ENCODE measurements around the gene PLEKHN1. TPM values are rescaled to one million over a fixed set of nuclear protein-coding genes. Genes with fewer than 3 reads are reported as not detected.
"Not testable (repeated sequence)": the region's sequence is repeated elsewhere in the genome, so short reads cannot be mapped to it uniquely, and the experiment has no call there.

The PLEKHN1 gene
- total and polyA plus RNA-seq, 5 experiments from 2014 or later = 0.19 to 0.93 (median 0.60) TPM; not detected in 2

DNA sequence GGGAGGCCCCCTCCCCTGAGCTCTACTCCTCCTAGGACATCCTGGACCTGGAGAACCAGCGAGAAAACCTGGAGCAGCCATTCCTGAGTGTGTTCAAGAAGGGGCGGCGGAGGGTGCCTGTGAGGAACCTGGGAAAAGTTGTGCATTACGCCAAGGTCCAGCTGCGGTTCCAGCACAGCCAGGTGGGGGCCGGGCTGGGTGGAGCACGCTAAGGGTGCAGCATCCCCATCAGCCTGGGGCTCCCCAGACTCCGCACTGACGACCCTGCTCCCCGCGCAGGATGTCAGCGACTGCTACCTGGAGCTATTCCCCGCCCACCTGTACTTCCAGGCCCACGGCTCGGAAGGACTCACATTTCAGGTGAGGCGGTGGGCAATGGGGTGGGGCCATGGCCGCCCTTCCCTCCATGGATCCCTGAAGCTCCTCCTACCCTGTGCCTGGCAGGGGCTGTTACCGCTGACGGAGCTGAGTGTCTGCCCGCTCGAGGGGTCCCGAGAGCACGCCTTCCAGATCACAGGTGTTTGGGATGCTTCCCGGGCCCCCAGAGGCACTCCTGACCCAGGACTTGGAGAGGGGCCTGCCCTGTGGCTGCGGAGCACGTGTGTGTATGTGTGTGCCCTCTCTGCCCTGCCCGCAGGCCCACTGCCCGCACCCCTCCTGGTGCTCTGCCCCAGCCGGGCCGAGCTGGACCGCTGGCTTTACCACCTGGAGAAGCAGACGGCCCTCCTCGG is 4.1 kb downstream of the PLEKHN1 start:
- Mint-ChIP-seq H3K9me3 (no peaks in the 10 kb centered on the region), H3K4me1 (peaks cover 0 to 9% (median 4%) of the 10 kb centered on the region in 4 donors), H3K36me3 (no peaks in the 10 kb centered on the region), H3K4me3 (no peak overlapping the region), H3K27ac (no peak overlapping the region), H3K27me3 (peaks cover 9 to 36% (median 14%) of the 10 kb centered on the region in 5 donors)
- DNase-seq (no peak), ATAC-seq (no peak)
- POLR2A ChIA-PET = no interaction called here

DNA sequence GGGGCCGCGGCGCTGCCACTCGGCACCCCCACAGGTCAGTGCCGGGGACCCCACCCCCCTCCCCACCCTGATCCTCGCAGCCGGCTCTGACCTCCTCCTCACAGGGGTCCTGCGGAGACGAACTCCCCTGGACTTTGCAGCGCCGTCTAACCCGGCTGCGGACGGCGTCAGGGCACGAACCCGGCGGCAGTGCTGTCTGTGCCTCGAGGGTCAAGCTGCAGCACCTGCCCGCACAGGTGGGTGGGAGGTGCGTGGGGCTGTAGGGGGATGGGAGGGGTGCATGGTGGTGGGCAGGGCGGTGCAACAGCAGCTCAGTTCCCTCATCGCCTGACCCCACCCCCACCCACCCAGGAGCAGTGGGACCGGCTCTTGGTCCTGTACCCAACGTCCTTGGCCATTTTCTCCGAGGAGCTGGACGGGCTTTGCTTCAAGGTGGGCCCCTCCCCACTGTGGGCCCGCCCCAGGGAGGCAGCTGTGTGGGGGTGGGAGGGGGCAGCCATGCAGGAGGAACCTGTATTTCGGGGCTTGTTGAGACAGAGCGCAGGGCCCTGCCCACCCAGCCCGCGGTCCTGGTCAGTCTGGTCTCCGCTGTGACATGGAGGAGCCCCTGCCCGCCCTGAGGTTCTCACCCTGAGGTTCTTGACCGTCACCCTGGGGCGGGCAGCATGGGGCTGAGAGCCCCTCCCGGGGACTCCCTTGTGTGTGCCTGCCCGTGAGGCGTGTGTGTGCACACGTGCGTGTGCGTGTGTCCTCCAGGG is 4.9 kb downstream of the PLEKHN1 start:
- H3K9me3 Mint-ChIP-seq = no peaks in the 10 kb centered on the region
- H3K4me3 Mint-ChIP-seq = no peak overlapping the region
- H3K4me1 Mint-ChIP-seq = peaks cover 4 to 13% (median 5%) of the 10 kb centered on the region in 4 donors
- H3K27me3 Mint-ChIP-seq = peaks cover 9 to 41% (median 20%) of the 10 kb centered on the region in 5 donors
- POLR2A ChIA-PET = no interaction called here
- DNase-seq = no peak
- ATAC-seq = no peak
- no peak overlapping the region for H3K27ac Mint-ChIP-seq
- no peaks in the 10 kb centered on the region for H3K36me3 Mint-ChIP-seq

DNA sequence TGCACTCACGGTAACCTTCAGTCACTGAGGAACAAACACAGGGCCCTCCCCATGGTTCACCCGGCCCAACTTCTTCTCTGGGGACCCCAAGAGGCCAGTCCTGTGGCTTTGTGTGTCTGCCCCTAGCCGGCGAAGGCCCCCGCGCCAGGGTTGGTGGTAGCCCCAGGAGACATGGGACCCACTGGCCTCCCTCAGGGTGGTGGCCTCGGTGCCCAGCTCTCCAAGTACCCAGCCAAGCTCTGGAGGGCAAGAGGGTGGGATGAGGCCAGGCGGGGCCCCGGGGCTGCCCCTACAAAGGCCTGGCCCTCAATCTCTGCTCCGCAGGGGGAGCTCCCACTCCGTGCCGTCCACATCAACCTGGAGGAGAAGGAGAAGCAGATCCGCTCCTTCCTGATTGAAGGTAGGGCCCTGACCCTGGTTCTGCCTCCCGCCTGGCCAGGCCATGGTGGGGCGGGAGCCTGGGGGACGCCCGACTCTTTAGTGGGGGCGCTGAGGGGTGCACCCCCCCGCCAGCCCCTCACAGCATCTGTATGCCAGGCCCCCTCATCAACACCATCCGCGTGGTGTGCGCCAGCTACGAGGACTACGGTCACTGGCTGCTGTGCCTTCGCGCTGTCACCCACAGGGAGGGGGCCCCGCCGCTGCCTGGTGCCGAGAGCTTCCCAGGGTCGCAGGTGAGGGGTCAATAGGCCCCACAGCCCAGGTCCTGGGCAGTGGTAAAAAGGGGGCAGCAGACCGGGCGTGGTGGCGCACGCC is 5.6 kb downstream of the PLEKHN1 start:
- no peak for DNase-seq
- POLR2A ChIA-PET = no interaction called here
- H3K4me3 Mint-ChIP-seq = no peak overlapping the region
- peaks cover 9 to 41% (median 20%) of the 10 kb centered on the region in 5 donors for H3K27me3 Mint-ChIP-seq
- no peak for ATAC-seq
- no peaks in the 10 kb centered on the region for H3K9me3 Mint-ChIP-seq
- H3K4me1 Mint-ChIP-seq = peaks cover 4 to 10% (median 5%) of the 10 kb centered on the region in 4 donors
- no peak overlapping the region for H3K27ac Mint-ChIP-seq
- H3K36me3 Mint-ChIP-seq = no peaks in the 10 kb centered on the region

DNA sequence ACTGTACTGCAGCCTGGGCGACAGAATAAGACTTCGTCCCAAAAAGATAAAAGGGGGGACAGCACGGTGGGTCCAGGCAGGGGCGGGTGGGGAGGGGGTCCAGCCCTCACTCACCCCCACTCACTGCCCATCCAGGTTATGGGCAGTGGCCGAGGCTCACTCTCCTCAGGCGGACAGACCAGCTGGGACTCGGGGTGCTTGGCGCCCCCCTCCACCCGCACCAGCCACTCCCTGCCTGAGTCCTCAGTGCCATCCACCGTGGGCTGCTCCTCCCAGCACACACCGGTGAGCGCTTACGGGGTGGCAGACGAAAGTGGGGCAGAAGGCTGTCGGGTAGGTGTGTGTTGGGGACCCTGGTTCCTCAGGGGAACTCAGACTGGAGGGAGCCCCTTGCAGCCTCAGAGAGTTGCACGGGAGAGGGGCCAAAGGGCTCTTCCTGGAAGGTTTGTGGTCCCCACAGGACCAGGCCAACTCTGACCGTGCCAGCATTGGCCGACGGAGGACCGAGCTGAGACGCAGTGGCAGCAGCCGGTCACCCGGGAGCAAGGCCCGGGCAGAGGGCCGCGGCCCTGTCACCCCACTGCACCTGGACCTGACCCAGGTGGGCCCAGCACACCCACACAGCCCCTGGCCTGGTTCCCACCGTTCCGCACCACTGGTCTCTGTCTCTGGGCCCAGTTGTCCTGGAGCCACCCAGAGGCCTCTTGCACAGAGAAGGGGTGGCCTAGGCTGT is 6.6 kb downstream of the PLEKHN1 start:
- Mint-ChIP-seq H3K9me3 (no peaks in the 10 kb centered on the region), H3K4me3 (no peak overlapping the region), H3K36me3 (no peaks in the 10 kb centered on the region), H3K27ac (peak overlapping the region in 1 of 10 donors; percentile 18), H3K4me1 (peaks cover 4 to 7% (median 5%) of the 10 kb centered on the region in 4 donors), H3K27me3 (peaks cover 9 to 41% (median 20%) of the 10 kb centered on the region in 5 donors)
- no peak for DNase-seq
- POLR2A ChIA-PET = no interaction called here
- no peak for ATAC-seq

DNA sequence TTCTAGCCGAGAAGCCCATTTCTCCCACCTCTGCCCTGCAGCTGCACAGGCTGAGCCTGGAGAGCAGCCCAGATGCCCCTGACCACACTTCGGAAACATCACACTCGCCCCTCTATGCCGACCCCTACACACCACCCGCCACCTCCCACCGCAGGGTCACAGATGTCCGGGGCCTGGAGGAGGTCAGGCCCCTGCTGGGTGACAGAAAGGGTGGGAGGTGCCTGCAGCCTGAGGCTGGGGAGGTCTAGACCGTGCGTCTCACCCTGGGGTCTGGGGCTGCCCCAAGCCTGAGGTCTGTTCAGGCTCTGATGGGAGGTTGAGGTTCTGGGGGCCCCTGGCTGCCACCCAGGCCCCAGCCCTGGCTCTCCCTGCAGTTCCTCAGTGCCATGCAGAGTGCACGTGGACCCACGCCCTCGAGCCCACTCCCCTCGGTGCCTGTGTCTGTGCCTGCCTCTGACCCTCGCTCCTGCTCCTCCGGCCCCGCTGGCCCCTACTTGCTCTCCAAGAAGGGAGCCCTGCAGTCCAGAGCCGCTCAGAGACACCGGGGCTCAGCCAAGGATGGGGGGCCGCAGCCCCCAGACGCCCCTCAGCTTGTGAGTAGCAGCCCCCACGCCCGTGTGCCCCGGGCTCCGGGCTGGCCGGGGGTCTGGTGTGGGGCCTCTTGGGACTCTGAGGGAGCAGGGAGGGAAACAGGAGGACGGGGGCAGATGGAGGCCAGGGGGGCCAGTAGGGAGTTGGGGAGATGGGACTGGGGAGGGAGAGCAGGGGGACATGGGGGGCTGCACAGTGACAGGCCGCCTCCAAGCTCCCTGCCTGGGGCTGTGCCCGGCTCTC is 7.4 kb downstream of the PLEKHN1 start:
- H3K27ac Mint-ChIP-seq = peak overlapping the region in 1 of 10 donors; percentile 83
- DNase-seq (no peak), ATAC-seq (no peak)
- H3K36me3 Mint-ChIP-seq = no peaks in the 10 kb centered on the region
- no peaks in the 10 kb centered on the region for H3K9me3 Mint-ChIP-seq
- peaks cover 9 to 45% (median 18%) of the 10 kb centered on the region in 5 donors for H3K27me3 Mint-ChIP-seq
- no peak overlapping the region for H3K4me3 Mint-ChIP-seq
- H3K4me1 Mint-ChIP-seq = peaks cover 6 to 7% (median 7%) of the 10 kb centered on the region in 4 donors
- POLR2A ChIA-PET = no interaction called here

DNA sequence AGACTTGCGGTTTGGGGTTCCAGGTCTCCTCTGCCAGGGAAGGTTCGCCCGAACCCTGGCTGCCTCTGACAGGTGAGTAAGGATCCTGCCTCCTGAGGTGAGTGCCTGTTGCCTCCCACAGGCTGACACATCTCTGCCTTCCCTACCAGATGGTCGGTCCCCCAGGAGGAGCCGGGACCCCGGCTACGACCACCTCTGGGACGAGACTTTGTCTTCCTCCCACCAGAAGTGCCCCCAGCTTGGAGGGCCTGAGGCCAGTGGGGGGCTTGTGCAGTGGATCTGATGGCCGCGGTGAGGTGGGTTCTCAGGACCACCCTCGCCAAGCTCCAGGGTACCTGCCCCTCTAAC is 8.0 kb downstream of the PLEKHN1 start:
- Mint-ChIP-seq H3K27ac (no peak overlapping the region), H3K27me3 (peaks cover 8 to 43% (median 17%) of the 10 kb centered on the region in 5 donors), H3K4me3 (no peak overlapping the region), H3K9me3 (no peaks in the 10 kb centered on the region), H3K4me1 (peaks cover 6 to 7% (median 7%) of the 10 kb centered on the region in 4 donors), H3K36me3 (no peaks in the 10 kb centered on the region)
- DNase-seq (no peak), ATAC-seq (no peak)
- POLR2A ChIA-PET = no interaction called here

DNA sequence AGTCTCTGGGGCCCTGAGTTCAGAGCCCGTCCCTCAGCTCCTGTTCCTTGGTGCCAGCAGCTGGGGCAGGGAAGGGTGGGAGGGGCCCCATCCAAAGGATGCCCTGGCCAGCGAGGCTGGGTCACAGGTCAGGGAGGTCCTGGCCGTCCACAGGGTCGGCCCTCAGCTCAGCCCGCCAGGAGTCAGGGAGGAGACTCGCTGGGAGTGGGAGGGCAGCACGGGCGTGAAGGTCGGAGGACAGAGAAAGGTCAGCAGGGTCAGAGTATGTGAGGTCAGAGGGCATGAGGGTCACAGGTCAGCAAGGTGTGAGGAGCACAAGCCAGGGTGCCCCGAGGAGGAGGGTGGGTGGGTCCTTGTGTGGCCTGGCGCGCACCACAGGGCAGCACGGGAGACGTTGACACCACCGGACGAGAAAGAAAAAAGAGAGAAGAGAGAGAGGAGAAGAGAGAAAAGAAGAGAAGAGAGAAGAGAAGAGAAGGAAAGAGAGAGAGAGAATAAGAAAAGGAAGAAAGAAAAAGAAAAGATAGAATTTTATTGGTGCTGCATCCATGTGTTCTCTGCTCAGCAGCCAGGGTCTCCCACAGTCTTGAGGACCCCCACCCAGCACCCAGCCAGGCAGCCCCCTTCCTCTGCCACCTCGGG is 8.5 kb downstream of the PLEKHN1 start:
- H3K4me3 Mint-ChIP-seq = peak overlapping the region in 3 of 10 donors; percentile 21 to 36 (median 22)
- no peak for DNase-seq

DNA sequence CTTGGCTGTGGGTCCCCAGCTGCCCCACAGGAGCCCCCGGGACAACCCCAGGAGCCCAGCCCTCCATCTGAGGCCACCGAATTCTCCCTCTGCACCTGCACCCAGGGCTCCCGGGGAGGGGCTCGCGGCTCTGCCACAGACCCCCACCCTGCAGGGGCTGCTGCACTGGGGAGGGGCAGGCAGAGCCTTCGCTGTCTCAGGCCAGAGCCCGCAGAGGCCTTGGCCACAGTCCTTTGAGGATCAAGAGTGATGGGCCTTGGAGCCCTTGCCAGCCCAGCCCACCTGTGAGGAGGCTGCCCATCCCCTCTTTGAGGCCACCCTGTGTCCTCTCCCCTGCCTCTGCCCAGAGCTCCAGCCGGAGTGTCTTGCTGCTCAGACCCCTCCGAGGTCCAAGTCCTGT is 9.1 kb downstream of the PLEKHN1 start:
- DNase-seq = no peak
- peak overlapping the region in 2 of 10 donors; percentile 26 to 47 for H3K4me3 Mint-ChIP-seq
- no peak overlapping the region for H3K27ac Mint-ChIP-seq
- H3K4me1 Mint-ChIP-seq = peaks cover 6 to 7% (median 7%) of the 10 kb centered on the region in 4 donors
- H3K9me3 Mint-ChIP-seq = no peaks in the 10 kb centered on the region
- peaks cover 3 to 39% (median 17%) of the 10 kb centered on the region in 5 donors for H3K27me3 Mint-ChIP-seq
- ATAC-seq = no peak
- H3K36me3 Mint-ChIP-seq = no peaks in the 10 kb centered on the region
- POLR2A ChIA-PET = no interaction called here

More for the DNA sequence above, 8.5 kb downstream of the PLEKHN1 start:
- POLR2A ChIA-PET = no interaction called here
- Mint-ChIP-seq H3K4me1 (peaks cover 6 to 7% (median 7%) of the 10 kb centered on the region in 4 donors), H3K27me3 (peaks cover 3 to 39% (median 17%) of the 10 kb centered on the region in 5 donors), H3K36me3 (no peaks in the 10 kb centered on the region), H3K9me3 (no peaks in the 10 kb centered on the region), H3K27ac (peak overlapping the region in 1 of 10 donors; percentile 33)
- ATAC-seq = no peak

DNA sequence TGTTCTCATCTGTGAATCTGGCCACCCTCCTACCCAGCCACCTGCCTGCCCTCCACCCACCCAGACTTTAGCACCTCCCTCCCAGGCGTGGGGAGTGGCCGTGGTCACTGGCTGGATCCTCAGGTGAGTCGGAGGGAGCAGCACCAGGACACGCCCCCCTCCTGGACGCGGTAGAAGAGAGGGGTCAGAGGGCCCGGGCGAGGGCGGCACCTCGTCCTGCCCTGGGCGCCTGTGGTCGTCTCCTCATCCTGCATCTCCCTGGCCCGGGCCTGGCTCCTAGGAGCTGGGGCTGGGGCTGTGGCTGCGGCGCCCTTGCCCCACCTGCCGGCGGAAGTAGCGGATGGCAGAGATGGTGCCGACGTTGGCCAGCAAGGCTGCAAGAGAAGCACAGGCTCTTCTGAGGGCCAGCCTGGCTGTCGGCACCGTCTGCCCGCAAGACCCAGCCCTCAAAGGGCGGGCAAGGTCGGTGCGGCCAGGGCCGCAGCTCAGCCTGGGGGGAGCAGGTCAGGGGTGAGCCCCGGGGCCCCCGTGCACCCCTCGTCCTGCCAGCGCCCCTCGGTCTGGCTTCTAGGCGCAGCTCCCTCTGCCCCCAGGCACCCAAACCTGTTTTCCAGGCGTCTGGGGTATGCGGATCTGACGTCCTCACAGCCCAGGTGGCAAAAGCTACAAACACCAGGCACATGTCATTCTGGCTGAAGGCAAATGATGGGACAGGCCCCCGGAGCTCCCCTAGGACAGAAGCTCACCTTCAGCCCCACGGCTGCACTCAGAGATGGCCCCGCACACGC is 9.8 kb downstream of the PLEKHN1 start:
- H3K4me1 Mint-ChIP-seq = peaks cover 6 to 7% (median 7%) of the 10 kb centered on the region in 4 donors
- H3K27ac Mint-ChIP-seq = no peak overlapping the region
- POLR2A ChIA-PET = interaction anchor here (0.5 to 0.9 kb wide), 2 partner anchors 37 to 70 kb away, joined by 3 to 4 read pairs; no protein-coding TSS in a partner anchor
- peak overlapping the region in 6 of 10 donors; percentile 6 to 48 (median 36) for H3K4me3 Mint-ChIP-seq
- DNase-seq = peak in 9 of 10 donors; percentile 39 to 70 (median 57)
- peak; percentile 91 to 98 for ATAC-seq
- no peaks in the 10 kb centered on the region for H3K9me3 Mint-ChIP-seq
- peaks cover 3 to 34% (median 17%) of the 10 kb centered on the region in 5 donors for H3K27me3 Mint-ChIP-seq
- H3K36me3 Mint-ChIP-seq = no peaks in the 10 kb centered on the region

DNA sequence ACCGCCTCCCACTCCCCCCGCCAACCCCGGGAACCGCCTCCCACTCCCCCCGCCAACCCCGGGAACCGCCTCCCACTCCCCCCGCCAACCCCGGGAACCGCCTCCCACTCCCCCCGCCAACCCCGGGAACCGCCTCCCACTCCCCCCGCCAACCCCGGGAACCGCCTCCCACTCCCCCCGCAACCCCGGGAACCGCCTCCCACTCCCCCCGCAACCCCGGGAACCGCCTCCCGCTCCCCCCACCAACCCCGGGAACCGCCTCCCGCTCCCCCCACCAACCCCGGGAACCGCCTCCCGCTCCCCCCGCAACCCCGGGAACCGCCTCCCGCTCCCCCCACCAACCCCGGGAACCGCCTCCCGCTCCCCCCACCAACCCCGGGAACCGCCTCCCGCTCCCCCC is 10.5 kb downstream of the PLEKHN1 start:
- H3K9me3 Mint-ChIP-seq, ATAC-seq, H3K4me1 Mint-ChIP-seq, H3K4me3 Mint-ChIP-seq, DNase-seq, H3K27ac Mint-ChIP-seq, H3K36me3 Mint-ChIP-seq: not testable (repeated sequence)
- peaks cover 3 to 34% (median 14%) of the 10 kb centered on the region in 5 donors for H3K27me3 Mint-ChIP-seq
- POLR2A ChIA-PET = interaction anchor here (0.5 to 0.9 kb wide), 2 partner anchors 36 to 71 kb away, joined by 3 to 4 read pairs; no protein-coding TSS in a partner anchor

All from naive thymus-derived CD8-positive, alpha-beta T cell (primary cell).